GM18508 (cell line): ENCODE data around the gene SLC17A9.

ENCODE experiments used
- ATAC-seq: cut with Tn5 transposase; IDR thresholded peaks from one replicate; pipeline ENCODE4 v1.9.1; 2021; ENCODE audit warnings: moderate number of reproducible peaks; ENCODE audit not compliant: insufficient read depth, unreplicated experiment

The SLC17A9 gene

GRCh38 chr20:63014287-63014686, 61.8 kb downstream of the SLC17A9 start:
- no peak for ATAC-seq

- no peak for ATAC-seq
These were observed 62.2 kb downstream of the SLC17A9 start for GRCh38 chr20:63014710-63015109.

DNA sequence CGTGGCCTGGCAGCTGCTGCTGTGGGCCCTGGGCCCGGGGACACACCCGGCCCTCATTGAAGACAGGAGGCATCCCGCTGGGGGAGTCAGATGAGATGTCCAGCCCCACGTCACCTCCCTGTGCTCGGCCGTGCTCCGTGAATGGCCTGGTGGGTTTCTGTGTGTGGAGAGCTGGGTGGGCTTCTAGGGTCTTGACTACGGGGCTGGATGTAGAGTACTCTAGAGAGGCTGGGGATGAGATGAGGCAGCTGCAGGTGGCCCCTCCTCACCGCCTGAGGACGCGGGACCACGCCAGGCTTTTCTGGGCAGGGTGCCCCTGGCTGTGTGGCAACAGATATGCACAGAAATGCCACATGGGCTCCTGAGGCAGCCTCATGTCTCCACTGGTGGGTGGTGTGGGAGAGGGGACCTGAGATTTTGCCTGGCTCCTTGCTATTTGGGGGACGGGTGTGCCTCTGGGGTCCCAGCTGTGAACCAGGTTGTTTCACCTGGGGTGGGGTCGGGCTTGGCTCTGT, 62.7 kb downstream of the SLC17A9 start:
- no peak for ATAC-seq

GRCh38 chr20:63015662-63016361, 63.3 kb downstream of the SLC17A9 start:
- no peak for ATAC-seq

DNA sequence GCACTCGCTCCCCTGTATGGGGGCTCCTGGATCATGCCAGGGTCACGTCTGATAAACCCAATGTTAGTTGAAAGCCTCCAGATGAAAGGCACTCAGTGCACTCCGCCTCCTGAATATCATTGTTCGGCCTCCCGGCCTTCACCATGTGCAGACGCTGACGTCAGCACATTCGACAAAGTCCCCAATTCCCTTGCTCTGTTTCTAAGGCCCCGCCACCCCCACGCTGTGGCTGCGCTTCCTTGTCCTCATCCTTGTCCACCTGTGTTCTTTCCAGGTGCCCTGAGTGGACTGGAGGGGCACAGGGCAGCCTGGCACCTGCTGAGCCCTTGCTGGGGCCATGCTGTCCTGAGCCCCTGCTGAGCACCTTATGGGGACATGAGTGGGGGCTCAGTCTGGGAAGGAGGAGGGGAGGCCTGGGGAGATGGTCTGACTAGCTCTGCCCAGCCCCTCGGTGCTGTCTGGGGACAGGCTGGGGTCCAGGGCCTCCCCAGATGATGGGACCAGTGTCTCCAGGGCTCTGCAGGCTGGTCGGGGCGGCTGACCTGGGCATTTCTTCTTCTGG, 64.1 kb downstream of the SLC17A9 start:
- ATAC-seq, result no peak

- no peak for ATAC-seq
These were observed 64.7 kb downstream of the SLC17A9 start for GRCh38 chr20:63017076-63017825.

DNA sequence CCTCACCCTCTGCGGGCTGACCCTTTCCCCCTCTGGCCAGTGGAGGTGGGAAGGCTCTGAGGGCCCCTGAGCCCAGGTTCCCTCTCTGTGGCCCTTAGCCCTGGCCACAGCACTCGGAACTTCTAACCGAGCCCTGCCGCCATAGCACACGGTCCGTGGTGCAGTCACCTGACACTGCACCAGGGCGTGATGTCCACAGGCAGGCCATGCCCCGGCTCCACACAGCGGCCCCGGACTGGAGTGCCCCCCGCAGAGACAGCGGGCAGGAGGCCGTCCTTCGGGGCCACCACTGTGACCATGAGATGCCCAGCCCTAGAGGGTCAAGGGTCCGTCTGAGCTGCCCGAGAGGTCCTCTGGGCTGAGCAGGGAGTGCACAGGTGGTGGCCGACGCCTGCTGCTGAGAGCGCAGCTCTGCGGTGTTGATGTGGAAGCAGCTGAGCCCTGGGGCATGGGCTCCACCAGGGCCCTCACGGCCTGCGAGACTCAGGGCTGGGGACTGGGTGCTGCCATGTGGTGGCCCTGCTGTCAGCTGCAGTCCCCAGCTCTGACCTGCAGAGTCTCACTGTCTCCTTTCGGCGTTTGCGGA, 65.4 kb downstream of the SLC17A9 start:
- ATAC-seq, result no peak
